ENCODE results near the gene ZKSCAN8. TPM values are rescaled to one million over a fixed set of nuclear protein-coding genes. Genes with fewer than 3 reads are reported as not detected.
"Not testable (repeated sequence)": the region's sequence is repeated elsewhere in the genome, so short reads cannot be mapped to it uniquely, and the experiment has no call there.

The ZKSCAN8 gene
- total and polyA plus RNA-seq, 11 donors = 3.8 to 17.7 (median 13.4) TPM

- ATAC-seq (no peak), DNase-seq (no peak)
- intact Hi-C loops (cut with DNase I) = no loop called here
- 92 to 97% (median 94%) methylated on average over 2 of the region's 2 CpGs for WGBS, 4 donors
- Histone ChIP-seq H3K27ac (no peak overlapping the region), H3K36me3 (peaks cover 0 to 81% (median 73%) of the 10 kb centered on the region in 9 donors), H3K27me3 (no peaks in the 10 kb centered on the region), H3K9me3 (no peaks in the 10 kb centered on the region), H3K4me1 (no peaks in the 10 kb centered on the region), H3K4me3 (no peak overlapping the region)
- TF ChIP-seq POLR2A (IDR thresholded peaks at IDR 0.05) (no peak), CTCF (IDR thresholded peaks at IDR 0.05) (no peak)
Observed at GRCh38 chr6:28117386-28118050, 24.2 kb upstream of the ZKSCAN8 start.

- no peak for TF ChIP-seq CTCF (IDR thresholded peaks at IDR 0.05)
- no peak for TF ChIP-seq POLR2A (IDR thresholded peaks at IDR 0.05)
- H3K27me3 ChIP-seq = no peaks in the 10 kb centered on the region
- WGBS, 4 donors = 59 to 83% (median 75%) methylated on average over 1 of the region's 1 CpG
- DNase-seq = no peak
- no peak overlapping the region for H3K4me3 ChIP-seq
- no peaks in the 10 kb centered on the region for H3K4me1 ChIP-seq
- no peak for ATAC-seq
- intact Hi-C loops (cut with DNase I) = no loop called here
- peaks cover 0 to 87% (median 73%) of the 10 kb centered on the region in 9 donors for H3K36me3 ChIP-seq
- H3K27ac ChIP-seq = no peak overlapping the region
- H3K9me3 ChIP-seq = no peaks in the 10 kb centered on the region
Observed at GRCh38 chr6:28118217-28118616, 23.5 kb upstream of the ZKSCAN8 start.

- Histone ChIP-seq H3K27me3 (no peaks in the 10 kb centered on the region), H3K27ac (no peak overlapping the region), H3K4me3 (no peak overlapping the region), H3K36me3 (peaks cover 0 to 73% (median 56%) of the 10 kb centered on the region in 9 donors), H3K4me1 (peaks cover 0 to 20% (median 15%) of the 10 kb centered on the region in 12 donors), H3K9me3 (no peaks in the 10 kb centered on the region)
- DNase-seq = no peak
- ATAC-seq = no peak
- intact Hi-C loops (cut with DNase I) = no loop called here
- TF ChIP-seq CTCF (IDR thresholded peaks at IDR 0.05) (no peak), POLR2A (IDR thresholded peaks at IDR 0.05) (no peak)
- WGBS, 4 donors = 90 to 95% (median 94%) methylated on average over 2 of the region's 2 CpGs
Observed at GRCh38 chr6:28121876-28122275, 19.8 kb upstream of the ZKSCAN8 start.

GRCh38 chr6:28122283-28122682, 19.4 kb upstream of the ZKSCAN8 start:
- DNase-seq; ATAC-seq; intact Hi-C loops (cut with DNase I); H3K9me3 ChIP-seq; H3K27me3 ChIP-seq; H3K27ac ChIP-seq; H3K4me3 ChIP-seq: not testable (repeated sequence)
- Histone ChIP-seq H3K4me1 (peaks cover 0 to 20% (median 15%) of the 10 kb centered on the region in 12 donors), H3K36me3 (peaks cover 0 to 73% (median 56%) of the 10 kb centered on the region in 9 donors)
- WGBS, 4 donors = 87 to 94% (median 93%) methylated on average over 5 of the region's 5 CpGs
